ENCODE results near the gene SYT15.

SYT15 gene

GRCh38 chr10:46536781-46537180 is 42.1 kb upstream of the SYT15 start:
- ATAC-seq = no peak
- TF ChIP-seq CSDC2 (CRISPR knock-in tag; IDR thresholded peaks at IDR 0.05) (no peak), ESRRG (CRISPR knock-in tag; IDR thresholded peaks at IDR 0.05) (no peak), ZNF8 (CRISPR knock-in tag; IDR thresholded peaks at IDR 0.05) (no peak), TSHZ2 (CRISPR knock-in tag; IDR thresholded peaks at IDR 0.05) (no peak), SNAI2 (CRISPR knock-in tag; IDR thresholded peaks at IDR 0.05) (no peak), POU6F1 (CRISPR knock-in tag; IDR thresholded peaks at IDR 0.05; ENCODE audit: borderline replicate concordance, low read depth) (no peak), ISL1 (CRISPR knock-in tag; IDR thresholded peaks at IDR 0.05) (no peak), ZNF565 (CRISPR knock-in tag; conservative IDR thresholded peaks at IDR 0.05; ENCODE audit: low read depth) (no peak), ARNTL (CRISPR knock-in tag; IDR thresholded peaks at IDR 0.05; ENCODE audit: borderline replicate concordance, low read depth) (no peak), ZNF70 (CRISPR knock-in tag; IDR thresholded peaks at IDR 0.05) (no peak), CREB5 (CRISPR knock-in tag; IDR thresholded peaks at IDR 0.05; ENCODE audit: low read depth) (no peak), CSRNP3 (CRISPR knock-in tag; IDR thresholded peaks at IDR 0.05) (no peak), GLIS3 (CRISPR knock-in tag; IDR thresholded peaks at IDR 0.05) (no peak), BACH2 (CRISPR knock-in tag; IDR thresholded peaks at IDR 0.05; ENCODE audit: borderline replicate concordance) (no peak), PPARA (CRISPR knock-in tag; IDR thresholded peaks at IDR 0.05; ENCODE audit: borderline replicate concordance) (no peak), RARB (CRISPR knock-in tag; IDR thresholded peaks at IDR 0.05) (no peak)

- no peak for ATAC-seq
- no peak for TF ChIP-seq CSRNP3 (CRISPR knock-in tag; IDR thresholded peaks at IDR 0.05)
- no peak for TF ChIP-seq ESRRG (CRISPR knock-in tag; IDR thresholded peaks at IDR 0.05)
- no peak for TF ChIP-seq ISL1 (CRISPR knock-in tag; IDR thresholded peaks at IDR 0.05)
- TF ChIP-seq ZNF70 (CRISPR knock-in tag; IDR thresholded peaks at IDR 0.05) = no peak
- TF ChIP-seq GLIS3 (CRISPR knock-in tag; IDR thresholded peaks at IDR 0.05) = no peak
- TF ChIP-seq ZC3H10 (CRISPR knock-in tag; IDR thresholded peaks at IDR 0.05) = no peak
- TF ChIP-seq ZNF8 (CRISPR knock-in tag; IDR thresholded peaks at IDR 0.05) = no peak
- TF ChIP-seq ARNTL (CRISPR knock-in tag; IDR thresholded peaks at IDR 0.05; ENCODE audit: borderline replicate concordance, low read depth) = no peak
- TF ChIP-seq TCF4 (CRISPR knock-in tag; IDR thresholded peaks at IDR 0.05; ENCODE audit: borderline replicate concordance) = no peak
- TF ChIP-seq TSHZ2 (CRISPR knock-in tag; IDR thresholded peaks at IDR 0.05) = no peak
- TF ChIP-seq ZNF565 (CRISPR knock-in tag; conservative IDR thresholded peaks at IDR 0.05; ENCODE audit: low read depth) = no peak
- no peak for TF ChIP-seq CSDC2 (CRISPR knock-in tag; IDR thresholded peaks at IDR 0.05)
- no peak for TF ChIP-seq CREB5 (CRISPR knock-in tag; IDR thresholded peaks at IDR 0.05; ENCODE audit: low read depth)
- TF ChIP-seq SNAI2 (CRISPR knock-in tag; IDR thresholded peaks at IDR 0.05) = no peak
- TF ChIP-seq ZFP3 (CRISPR knock-in tag; IDR thresholded peaks at IDR 0.05) = no peak
- TF ChIP-seq PATZ1 (CRISPR knock-in tag; IDR thresholded peaks at IDR 0.05; ENCODE audit: borderline replicate concordance) = no peak
- TF ChIP-seq ZFP30 (CRISPR knock-in tag; IDR thresholded peaks at IDR 0.05) = no peak
- TF ChIP-seq PPARA (CRISPR knock-in tag; IDR thresholded peaks at IDR 0.05; ENCODE audit: borderline replicate concordance) = no peak
- TF ChIP-seq BACH2 (CRISPR knock-in tag; IDR thresholded peaks at IDR 0.05; ENCODE audit: borderline replicate concordance) = no peak
- TF ChIP-seq TOX (CRISPR knock-in tag; IDR thresholded peaks at IDR 0.05; ENCODE audit: borderline replicate concordance) = no peak
Observed at GRCh38 chr10:46537309-46537708, 41.6 kb upstream of the SYT15 start.

Measured in SK-N-SH treated with all-trans-retinoic acid at 6 μM for 48 hours (cell line).